ENCODE results near the gene MAN1C1.

The MAN1C1 gene

DNA sequence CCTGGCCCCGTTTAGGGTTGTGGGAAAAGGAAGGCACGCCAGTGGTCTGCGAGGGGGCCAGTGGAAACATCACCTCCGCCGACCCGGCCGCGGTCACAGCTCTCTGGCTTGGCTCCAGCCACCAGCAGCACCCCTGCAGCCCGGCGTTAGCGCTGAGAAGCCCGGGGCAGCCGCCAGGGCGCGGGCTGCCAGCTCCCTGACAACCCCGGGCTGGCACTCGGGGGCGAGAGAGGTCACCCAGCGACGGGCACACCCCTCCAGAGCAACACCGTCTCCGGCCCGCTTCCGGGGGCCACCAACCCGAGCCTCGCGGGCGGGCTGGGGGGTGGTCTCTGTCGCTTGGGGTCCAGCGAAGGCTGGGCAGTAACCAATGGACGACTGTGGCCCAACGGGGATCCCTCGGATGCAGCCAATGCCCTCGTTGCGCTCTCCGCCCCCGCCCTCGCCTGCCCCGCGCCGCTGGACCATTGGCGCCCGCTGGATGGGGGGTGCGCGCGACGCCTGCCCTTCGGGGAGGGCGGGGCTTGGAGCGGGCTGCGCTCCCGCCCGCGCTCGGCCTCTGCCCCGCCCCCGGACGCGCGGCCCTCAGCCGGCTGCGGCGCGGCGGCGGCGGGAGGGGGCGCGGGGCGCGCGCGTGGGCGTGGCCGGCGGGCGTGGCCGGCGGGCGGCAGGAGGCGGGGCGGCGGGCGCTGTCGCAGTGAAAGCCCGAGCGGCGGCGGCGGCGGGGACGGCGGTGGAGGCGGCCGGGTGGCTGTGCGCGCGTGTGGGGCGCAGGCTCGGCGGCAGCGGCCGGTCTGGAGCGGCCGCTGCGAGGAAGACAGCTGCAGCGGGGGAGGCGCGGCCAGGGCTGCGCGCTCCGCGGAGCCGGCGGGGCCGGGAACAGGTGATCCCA is at the start of gene MAN1C1:
Gene MAN1C1, plus strand, starts transcription at position 697 of the 892 bp plus-strand sequence. CDS start 1,007 bp downstream, outside the sequence.
- TF ChIP-seq EGR1 (IDR thresholded peaks at IDR 0.05): peak; percentile 80
- no peak for TF ChIP-seq TCF12 (IDR thresholded peaks at IDR 0.05; ENCODE audit: low read depth)
- TF ChIP-seq NFIC (IDR thresholded peaks at IDR 0.05): 0 out of 2 replicates have a peak, but pooled peaks have one; percentile 55
- TF ChIP-seq, protein P1, sequence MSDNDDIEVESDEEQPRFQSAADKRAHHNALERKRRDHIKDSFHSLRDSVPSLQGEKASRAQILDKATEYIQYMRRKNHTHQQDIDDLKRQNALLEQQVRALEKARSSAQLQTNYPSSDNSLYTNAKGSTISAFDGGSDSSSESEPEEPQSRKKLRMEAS (IDR thresholded peaks at IDR 0.05): peak; percentile 25
- TF ChIP-seq TAF1 (IDR thresholded peaks at IDR 0.05; ENCODE audit: low read depth): peak; percentile 44; the same call in 1 of the 2 replicates
- TF ChIP-seq, protein P2, sequence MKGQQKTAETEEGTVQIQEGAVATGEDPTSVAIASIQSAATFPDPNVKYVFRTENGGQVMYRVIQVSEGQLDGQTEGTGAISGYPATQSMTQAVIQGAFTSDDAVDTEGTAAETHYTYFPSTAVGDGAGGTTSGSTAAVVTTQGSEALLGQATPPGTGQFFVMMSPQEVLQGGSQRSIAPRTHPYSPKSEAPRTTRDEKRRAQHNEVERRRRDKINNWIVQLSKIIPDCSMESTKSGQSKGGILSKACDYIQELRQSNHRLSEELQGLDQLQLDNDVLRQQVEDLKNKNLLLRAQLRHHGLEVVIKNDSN (IDR thresholded peaks at IDR 0.05): no peak
- no peak for TF ChIP-seq CREB1 (IDR thresholded peaks at IDR 0.05; ENCODE audit: low read depth)
- peak; percentile 89 for TF ChIP-seq ZBTB7A (IDR thresholded peaks at IDR 0.05; ENCODE audit: low read depth)

DNA sequence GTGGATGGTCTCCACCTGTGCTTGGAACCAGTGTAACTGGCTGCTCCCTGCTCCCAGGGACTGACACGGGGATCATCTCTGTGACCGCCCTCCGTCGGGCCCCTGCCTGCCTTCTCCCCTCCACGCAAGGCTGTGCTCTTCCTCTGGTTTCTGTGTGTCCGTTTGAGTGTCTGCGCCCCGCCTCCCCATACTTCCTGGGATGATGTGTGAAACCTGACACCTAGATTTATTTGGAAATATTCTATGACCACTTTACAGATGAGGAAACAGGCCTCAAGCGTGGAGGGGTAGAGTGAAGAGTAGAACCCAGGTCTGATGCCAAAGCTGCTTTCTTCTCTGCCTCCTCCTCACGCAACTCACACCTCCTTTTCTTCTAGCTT is 48.9 kb upstream of the MAN1C1 start:
- no peak for TF ChIP-seq TCF12 (IDR thresholded peaks at IDR 0.05; ENCODE audit: low read depth)
- TF ChIP-seq FOXM1 (IDR thresholded peaks at IDR 0.05; ENCODE audit: borderline replicate concordance, low read depth): no peak
- no peak for TF ChIP-seq TAF1 (IDR thresholded peaks at IDR 0.05; ENCODE audit: low read depth)
- no peak for TF ChIP-seq YY1 (IDR thresholded peaks at IDR 0.05; ENCODE audit: low read depth)
- TF ChIP-seq EP300 (IDR thresholded peaks at IDR 0.05; ENCODE audit: borderline replicate concordance): no peak

DNA sequence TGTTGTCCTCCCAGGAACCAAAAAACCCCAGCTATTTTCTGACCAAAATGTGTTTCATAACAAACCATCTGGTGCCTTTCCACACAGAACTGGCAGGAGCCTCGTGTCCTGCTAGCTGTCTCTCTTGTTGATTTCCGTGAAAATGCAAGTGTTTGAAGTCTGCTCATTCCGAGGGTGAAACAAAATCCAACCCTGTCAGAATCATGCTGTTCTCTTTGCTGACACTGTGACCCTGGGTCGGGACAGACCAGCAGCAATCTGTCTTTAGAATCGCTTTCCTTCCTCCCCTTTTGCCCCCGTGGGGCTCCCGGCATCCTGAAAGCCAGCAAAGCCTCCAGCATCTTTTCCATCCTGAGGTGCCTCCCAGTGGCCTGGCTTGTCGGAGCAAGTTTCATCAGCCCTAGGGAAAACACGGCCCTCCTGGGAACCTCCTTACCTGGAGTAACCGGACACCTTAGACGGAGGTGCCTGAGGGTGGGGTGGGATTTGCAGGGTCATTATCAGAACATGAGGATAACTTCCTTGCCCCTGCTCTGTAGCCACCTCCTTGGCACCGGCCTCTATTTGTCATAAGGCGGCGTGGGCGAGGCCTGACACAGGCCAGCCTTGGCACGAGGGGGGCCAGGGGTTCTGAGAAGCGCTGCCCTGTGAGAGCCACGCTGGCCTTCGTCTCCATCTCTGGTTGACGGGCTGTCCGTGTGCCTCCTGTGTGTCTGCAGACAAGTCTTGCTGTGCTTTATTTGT is 48.3 kb upstream of the MAN1C1 start:
- peak; percentile 57; the same call in 1 of the 2 replicates for TF ChIP-seq EGR1 (IDR thresholded peaks at IDR 0.05)
- no peak for TF ChIP-seq TAF1 (IDR thresholded peaks at IDR 0.05; ENCODE audit: low read depth)
- TF ChIP-seq RAD21 (IDR thresholded peaks at IDR 0.05; ENCODE audit: low read depth): peak; percentile 33; the same call in 1 of the 2 replicates

DNA sequence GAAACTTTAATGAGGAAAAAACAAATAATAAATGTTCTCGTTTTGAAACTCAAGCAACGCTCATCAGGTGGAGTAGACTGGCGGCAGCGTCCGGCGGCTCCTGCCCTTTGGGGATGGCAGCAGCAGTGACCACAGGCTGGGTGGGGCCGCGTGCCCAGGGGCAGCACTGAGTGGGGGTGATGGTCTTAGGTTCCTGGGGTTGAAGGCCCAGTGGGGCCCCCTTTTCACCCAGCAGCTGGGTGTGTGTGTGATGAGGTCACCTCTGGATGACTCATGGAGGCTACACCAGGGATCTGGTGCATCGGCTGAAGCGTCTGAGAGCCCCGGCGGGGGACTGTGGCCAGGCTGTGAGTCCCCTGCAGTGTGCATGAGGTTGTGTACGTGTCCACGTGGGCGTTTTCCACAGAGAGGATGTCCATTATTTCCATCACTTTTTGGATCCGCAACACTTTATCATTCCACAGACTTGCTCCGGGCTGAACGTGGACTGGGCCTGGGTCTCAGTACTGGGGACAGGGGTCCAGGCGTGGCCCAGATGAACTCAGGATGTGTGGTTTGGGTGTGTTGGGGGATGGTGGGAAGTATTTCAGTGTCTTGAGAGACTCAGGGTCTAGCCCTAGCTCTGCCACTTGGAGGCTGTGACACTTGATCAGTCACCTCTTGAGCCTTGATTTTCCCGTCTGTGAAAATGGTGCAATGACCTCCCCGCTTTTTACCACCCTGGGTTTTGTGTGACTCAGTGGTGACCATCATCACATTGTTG is 47.6 kb upstream of the MAN1C1 start:
- TF ChIP-seq YY1 (IDR thresholded peaks at IDR 0.05; ENCODE audit: low read depth): no peak
- TF ChIP-seq NFIC (IDR thresholded peaks at IDR 0.05): no peak
- TF ChIP-seq, protein P3, sequence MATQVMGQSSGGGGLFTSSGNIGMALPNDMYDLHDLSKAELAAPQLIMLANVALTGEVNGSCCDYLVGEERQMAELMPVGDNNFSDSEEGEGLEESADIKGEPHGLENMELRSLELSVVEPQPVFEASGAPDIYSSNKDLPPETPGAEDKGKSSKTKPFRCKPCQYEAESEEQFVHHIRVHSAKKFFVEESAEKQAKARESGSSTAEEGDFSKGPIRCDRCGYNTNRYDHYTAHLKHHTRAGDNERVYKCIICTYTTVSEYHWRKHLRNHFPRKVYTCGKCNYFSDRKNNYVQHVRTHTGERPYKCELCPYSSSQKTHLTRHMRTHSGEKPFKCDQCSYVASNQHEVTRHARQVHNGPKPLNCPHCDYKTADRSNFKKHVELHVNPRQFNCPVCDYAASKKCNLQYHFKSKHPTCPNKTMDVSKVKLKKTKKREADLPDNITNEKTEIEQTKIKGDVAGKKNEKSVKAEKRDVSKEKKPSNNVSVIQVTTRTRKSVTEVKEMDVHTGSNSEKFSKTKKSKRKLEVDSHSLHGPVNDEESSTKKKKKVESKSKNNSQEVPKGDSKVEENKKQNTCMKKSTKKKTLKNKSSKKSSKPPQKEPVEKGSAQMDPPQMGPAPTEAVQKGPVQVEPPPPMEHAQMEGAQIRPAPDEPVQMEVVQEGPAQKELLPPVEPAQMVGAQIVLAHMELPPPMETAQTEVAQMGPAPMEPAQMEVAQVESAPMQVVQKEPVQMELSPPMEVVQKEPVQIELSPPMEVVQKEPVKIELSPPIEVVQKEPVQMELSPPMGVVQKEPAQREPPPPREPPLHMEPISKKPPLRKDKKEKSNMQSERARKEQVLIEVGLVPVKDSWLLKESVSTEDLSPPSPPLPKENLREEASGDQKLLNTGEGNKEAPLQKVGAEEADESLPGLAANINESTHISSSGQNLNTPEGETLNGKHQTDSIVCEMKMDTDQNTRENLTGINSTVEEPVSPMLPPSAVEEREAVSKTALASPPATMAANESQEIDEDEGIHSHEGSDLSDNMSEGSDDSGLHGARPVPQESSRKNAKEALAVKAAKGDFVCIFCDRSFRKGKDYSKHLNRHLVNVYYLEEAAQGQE (IDR thresholded peaks at IDR 0.05; ENCODE audit: low read depth): no peak
- TF ChIP-seq CREB1 (IDR thresholded peaks at IDR 0.05; ENCODE audit: low read depth): no peak
- TF ChIP-seq, protein P1 (IDR thresholded peaks at IDR 0.05): no peak
- no peak for TF ChIP-seq ZBTB7A (IDR thresholded peaks at IDR 0.05; ENCODE audit: low read depth)
- no peak for TF ChIP-seq RAD21 (IDR thresholded peaks at IDR 0.05; ENCODE audit: low read depth)
- no peak for TF ChIP-seq FOXM1 (IDR thresholded peaks at IDR 0.05; ENCODE audit: borderline replicate concordance, low read depth)
- TF ChIP-seq, protein P2 (IDR thresholded peaks at IDR 0.05): no peak
- TF ChIP-seq TEAD4 (IDR thresholded peaks at IDR 0.05): no peak
- TF ChIP-seq TAF1 (IDR thresholded peaks at IDR 0.05; ENCODE audit: low read depth): no peak
- TF ChIP-seq EGR1 (IDR thresholded peaks at IDR 0.05): no peak
- no peak for TF ChIP-seq CEBPB (IDR thresholded peaks at IDR 0.05)
- no peak for TF ChIP-seq TCF12 (IDR thresholded peaks at IDR 0.05; ENCODE audit: low read depth)
- TF ChIP-seq EP300 (IDR thresholded peaks at IDR 0.05; ENCODE audit: borderline replicate concordance): no peak

DNA sequence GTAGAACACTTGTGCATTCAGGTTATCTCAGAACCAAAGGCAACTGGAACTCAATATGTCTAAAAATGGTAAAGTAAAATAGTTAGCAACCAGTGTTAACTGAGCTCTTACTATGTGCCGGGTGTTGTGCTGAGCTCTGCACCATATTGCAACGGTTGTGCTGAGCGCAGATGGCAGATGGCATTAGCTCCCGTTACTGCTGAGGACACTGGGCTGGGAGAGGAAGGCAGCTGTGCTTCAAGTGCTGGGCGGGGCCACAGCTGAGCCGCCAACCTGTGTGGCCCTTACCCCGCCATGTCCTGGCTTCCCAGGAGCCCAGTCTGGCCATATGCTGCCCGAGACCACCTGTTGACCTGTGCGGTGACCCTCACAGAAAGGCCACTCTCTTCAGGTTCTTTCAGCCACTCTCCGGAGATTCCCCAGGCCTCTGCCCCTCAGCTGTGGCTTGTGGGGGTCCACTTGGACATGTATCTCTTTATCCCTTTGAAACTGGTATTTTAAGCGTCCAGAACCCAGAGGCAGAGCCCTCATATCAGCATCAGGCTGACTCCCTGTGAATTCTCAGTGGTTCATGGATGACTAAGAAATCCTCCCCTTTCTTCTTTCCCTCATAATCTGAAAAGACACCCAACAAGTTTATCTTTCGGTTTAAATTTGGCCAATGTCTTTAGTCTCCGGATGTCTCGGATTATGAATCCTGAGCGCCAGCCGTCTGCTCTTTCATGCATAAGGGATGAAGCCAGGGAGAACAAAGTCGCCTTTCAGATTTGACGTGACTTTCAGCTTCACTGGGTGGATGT is 46.8 kb upstream of the MAN1C1 start:
- TF ChIP-seq, protein P3 (IDR thresholded peaks at IDR 0.05; ENCODE audit: low read depth): no peak
- no peak for TF ChIP-seq ZBTB7A (IDR thresholded peaks at IDR 0.05; ENCODE audit: low read depth)
